ENCODE measurements around the gene LY86. TPM values are rescaled to one million over a fixed set of nuclear protein-coding genes. Genes with fewer than 3 reads are reported as not detected.

The LY86 gene
- total RNA-seq, 1 donor from 2014 or later: 1.2 TPM

DNA sequence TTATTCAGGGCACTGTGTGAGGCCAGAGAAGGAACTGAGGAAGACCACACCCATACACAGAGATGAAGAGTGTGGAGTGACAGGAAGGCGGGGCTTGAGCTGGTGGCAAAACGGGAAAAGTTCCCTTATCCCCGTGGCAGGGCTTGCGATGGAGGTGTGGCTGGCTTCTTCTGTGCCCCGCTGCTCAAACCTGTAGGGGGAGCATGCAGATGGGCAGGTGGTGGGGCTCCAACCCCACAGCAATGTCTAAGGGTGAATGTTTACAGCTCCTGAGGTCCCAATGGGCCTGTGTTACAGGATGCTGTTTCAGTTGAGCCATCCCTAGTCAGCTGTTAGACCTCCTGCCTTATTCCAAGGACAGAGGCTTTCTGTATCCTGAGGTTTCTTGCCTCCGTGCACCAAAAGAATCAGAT, 105.9 kb downstream of the LY86 start:
- DNase-seq: no peak
- H3K36me3 ChIP-seq: no peaks in the 10 kb centered on the region
- H3K9me3 ChIP-seq (replicated peaks): no peaks in the 10 kb centered on the region
- H3K4me1 ChIP-seq: peaks cover 56% of the 10 kb centered on the region
- H3K4me3 ChIP-seq: no peak overlapping the region
- no peaks in the 10 kb centered on the region for H3K27me3 ChIP-seq (ENCODE audit: low read depth)
- H3K27ac ChIP-seq (replicated peaks): peak overlapping the region; percentile 84
- TF ChIP-seq, protein P1, sequence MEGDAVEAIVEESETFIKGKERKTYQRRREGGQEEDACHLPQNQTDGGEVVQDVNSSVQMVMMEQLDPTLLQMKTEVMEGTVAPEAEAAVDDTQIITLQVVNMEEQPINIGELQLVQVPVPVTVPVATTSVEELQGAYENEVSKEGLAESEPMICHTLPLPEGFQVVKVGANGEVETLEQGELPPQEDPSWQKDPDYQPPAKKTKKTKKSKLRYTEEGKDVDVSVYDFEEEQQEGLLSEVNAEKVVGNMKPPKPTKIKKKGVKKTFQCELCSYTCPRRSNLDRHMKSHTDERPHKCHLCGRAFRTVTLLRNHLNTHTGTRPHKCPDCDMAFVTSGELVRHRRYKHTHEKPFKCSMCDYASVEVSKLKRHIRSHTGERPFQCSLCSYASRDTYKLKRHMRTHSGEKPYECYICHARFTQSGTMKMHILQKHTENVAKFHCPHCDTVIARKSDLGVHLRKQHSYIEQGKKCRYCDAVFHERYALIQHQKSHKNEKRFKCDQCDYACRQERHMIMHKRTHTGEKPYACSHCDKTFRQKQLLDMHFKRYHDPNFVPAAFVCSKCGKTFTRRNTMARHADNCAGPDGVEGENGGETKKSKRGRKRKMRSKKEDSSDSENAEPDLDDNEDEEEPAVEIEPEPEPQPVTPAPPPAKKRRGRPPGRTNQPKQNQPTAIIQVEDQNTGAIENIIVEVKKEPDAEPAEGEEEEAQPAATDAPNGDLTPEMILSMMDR (IDR thresholded peaks at IDR 0.05; ENCODE audit: borderline replicate concordance): peak; percentile 15
- intact Hi-C loops (cut with micrococcal nuclease): no loop called here

DNA sequence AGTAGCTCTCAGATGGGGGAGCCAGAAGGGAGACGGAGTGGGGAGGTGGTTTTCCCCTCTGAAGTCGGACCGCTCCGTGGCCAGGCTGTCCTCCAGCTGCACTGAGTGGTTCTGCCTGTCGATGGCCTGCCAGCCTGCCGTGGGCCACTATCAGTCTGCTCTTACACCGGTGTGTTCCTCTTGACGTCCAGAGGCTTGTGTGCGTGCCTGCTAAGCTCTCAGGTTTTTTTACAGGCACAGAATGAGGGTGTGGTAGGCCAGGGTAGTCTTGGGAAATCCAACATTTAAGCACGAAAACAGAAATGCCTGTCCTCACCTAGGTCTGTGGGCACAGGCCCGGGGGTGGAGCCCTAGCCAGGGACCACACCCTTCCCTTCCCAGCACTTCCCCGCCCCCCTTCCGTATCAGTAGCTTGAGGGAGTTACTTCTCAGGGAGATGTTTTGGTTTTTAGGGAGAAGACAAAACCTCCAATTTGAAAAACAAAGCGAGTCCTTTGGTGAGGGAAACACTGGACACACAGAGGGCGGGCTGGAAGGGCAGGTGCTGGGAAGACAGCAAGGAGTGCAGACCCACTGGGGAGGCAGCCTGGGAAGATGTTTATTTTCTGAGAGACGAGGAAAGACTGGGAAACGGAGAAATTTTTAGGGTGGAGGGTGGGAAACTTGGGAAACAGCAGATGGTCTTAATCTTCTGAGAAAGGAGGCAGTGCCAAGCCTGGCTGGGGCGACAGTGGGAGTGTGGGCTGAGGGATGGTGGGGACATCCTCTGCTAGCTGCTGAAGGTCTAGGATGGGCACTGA, 106.5 kb downstream of the LY86 start:
- peak; percentile 50 for DNase-seq
- TF ChIP-seq, protein P1 (IDR thresholded peaks at IDR 0.05; ENCODE audit: borderline replicate concordance): no peak
- Histone ChIP-seq H3K4me1 (peaks cover 57% of the 10 kb centered on the region), H3K9me3 (replicated peaks) (no peaks in the 10 kb centered on the region), H3K4me3 (peak overlapping the region; percentile 3), H3K27ac (replicated peaks) (peak overlapping the region; percentile 84), H3K27me3 (ENCODE audit: low read depth) (no peaks in the 10 kb centered on the region), H3K36me3 (no peaks in the 10 kb centered on the region)
- intact Hi-C loops (cut with micrococcal nuclease): no loop called here

DNA sequence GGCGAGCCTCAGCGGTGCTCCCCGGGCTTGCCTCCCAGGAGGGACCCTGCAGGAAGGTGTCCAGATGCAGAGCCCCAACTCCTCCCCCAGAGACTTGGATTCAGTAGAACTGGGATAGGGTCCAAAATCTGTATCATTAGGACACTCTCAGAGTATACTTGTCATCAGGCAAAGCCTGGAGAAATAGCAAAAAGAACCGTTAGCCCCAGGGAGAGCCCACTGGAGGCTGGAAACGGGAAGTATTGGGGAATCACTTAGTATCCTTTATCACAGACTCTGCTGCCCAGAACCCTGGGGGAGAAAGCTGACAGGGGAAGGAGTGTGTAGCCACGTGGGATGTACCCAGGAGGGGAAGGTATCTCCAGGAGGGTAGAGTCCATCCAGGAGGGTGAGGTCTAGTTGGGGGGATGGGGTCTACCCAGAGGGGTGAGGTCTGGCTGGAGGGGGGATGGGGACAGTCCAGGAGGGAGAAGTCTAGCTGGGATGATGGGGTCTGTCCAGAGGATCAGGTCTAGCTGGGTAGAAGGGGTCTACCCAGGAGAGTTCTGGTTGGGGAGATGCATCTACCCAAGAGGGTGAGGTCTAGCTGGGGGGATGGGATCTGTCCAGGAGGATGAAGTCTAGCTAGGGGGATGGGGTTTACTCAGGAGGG, 107.2 kb downstream of the LY86 start:
- H3K4me1 ChIP-seq: peaks cover 57% of the 10 kb centered on the region
- intact Hi-C loops (cut with micrococcal nuclease): no loop called here
- no peaks in the 10 kb centered on the region for H3K27me3 ChIP-seq (ENCODE audit: low read depth)
- H3K36me3 ChIP-seq: no peaks in the 10 kb centered on the region
- peak overlapping the region; percentile 84 for H3K27ac ChIP-seq (replicated peaks)
- DNase-seq: no peak
- TF ChIP-seq, protein P1 (IDR thresholded peaks at IDR 0.05; ENCODE audit: borderline replicate concordance): no peak
- no peaks in the 10 kb centered on the region for H3K9me3 ChIP-seq (replicated peaks)
- peak overlapping the region; percentile 3 for H3K4me3 ChIP-seq

DNA sequence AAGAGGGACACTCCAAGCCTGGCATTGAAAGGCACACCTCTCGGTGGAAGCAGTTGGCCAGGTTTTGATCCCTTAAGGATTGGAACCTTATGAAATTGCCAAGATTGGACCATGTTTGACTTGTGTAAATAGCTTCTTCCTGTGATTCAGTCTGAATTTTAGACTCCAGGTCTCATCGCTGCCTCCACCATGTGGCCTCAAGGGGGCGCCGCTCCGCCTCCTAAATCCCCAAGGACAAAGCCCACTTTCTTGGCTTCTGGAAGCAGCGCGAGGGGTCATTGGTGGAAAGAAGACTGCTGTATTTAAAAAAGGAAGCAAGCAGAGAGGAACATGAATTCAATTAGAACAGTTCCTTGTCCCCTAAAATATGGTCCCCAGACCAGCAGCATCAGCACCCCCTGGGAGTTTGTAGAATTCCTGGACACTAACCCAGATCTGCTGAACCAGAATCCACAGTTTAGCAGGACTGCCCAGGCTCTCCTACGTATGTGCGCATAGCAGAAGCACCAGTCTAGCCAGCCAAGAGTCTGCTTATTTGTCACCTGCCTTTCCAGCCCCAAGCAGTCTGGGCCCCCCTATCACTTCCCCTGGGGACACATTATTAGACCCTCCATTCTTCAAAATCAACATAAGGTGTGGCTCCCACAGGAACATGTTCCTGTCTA, 108.5 kb downstream of the LY86 start:
- DNase-seq: peak; percentile 61
- H3K4me1 ChIP-seq: peaks cover 56% of the 10 kb centered on the region

DNA sequence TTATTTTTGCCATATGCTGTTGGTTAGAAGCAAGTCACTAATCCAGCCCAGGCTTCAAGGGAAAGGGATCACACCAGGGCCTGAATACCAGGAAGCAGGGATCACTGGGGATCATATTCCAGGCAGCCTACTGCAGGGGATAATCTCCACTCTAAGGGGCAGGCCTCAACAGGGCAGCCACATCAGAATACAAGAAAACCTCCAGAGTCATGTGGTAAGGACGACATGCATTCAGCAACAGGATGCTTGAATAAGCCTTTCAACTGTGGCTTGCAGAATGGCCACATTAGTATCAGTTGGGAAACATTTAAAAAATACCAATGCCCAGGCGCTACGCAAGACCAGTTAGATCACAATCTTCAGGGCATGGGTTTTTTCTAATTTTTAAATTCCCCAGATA, 109.1 kb downstream of the LY86 start:
- TF ChIP-seq, protein P1 (IDR thresholded peaks at IDR 0.05; ENCODE audit: borderline replicate concordance): no peak
- Histone ChIP-seq H3K36me3 (no peaks in the 10 kb centered on the region), H3K4me3 (no peak overlapping the region), H3K27ac (replicated peaks) (peak overlapping the region; percentile 16), H3K4me1 (peaks cover 56% of the 10 kb centered on the region), H3K27me3 (ENCODE audit: low read depth) (no peaks in the 10 kb centered on the region), H3K9me3 (replicated peaks) (no peaks in the 10 kb centered on the region)
- no peak for DNase-seq
- intact Hi-C loops (cut with micrococcal nuclease): no loop called here

More for the DNA sequence above, 108.5 kb downstream of the LY86 start:
- no peaks in the 10 kb centered on the region for H3K27me3 ChIP-seq (ENCODE audit: low read depth)
- TF ChIP-seq, protein P1 (IDR thresholded peaks at IDR 0.05; ENCODE audit: borderline replicate concordance): peak; percentile 75
- H3K9me3 ChIP-seq (replicated peaks): no peaks in the 10 kb centered on the region
- no peaks in the 10 kb centered on the region for H3K36me3 ChIP-seq
- intact Hi-C loops (cut with micrococcal nuclease): no loop called here
- H3K27ac ChIP-seq (replicated peaks): peak overlapping the region; percentile 84
- no peak overlapping the region for H3K4me3 ChIP-seq

Data from left ventricle myocardium inferior (tissue), 1 donor.